Limb (tissue), 2 donors: ENCODE measurements around the gene ELOVL6.
"Not testable (repeated sequence)": the region's sequence is repeated elsewhere in the genome, so short reads cannot be mapped to it uniquely, and the experiment has no call there.

Source experiments
- DNase-seq, 2 donors: peaks; one replicate each; pipeline ENCODE4 v3.0.0-alpha.2; 2016; ENCODE audit errors: extremely low spot score in 2 of 2

Gene ELOVL6, protein sequence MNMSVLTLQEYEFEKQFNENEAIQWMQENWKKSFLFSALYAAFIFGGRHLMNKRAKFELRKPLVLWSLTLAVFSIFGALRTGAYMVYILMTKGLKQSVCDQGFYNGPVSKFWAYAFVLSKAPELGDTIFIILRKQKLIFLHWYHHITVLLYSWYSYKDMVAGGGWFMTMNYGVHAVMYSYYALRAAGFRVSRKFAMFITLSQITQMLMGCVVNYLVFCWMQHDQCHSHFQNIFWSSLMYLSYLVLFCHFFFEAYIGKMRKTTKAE

DNA sequence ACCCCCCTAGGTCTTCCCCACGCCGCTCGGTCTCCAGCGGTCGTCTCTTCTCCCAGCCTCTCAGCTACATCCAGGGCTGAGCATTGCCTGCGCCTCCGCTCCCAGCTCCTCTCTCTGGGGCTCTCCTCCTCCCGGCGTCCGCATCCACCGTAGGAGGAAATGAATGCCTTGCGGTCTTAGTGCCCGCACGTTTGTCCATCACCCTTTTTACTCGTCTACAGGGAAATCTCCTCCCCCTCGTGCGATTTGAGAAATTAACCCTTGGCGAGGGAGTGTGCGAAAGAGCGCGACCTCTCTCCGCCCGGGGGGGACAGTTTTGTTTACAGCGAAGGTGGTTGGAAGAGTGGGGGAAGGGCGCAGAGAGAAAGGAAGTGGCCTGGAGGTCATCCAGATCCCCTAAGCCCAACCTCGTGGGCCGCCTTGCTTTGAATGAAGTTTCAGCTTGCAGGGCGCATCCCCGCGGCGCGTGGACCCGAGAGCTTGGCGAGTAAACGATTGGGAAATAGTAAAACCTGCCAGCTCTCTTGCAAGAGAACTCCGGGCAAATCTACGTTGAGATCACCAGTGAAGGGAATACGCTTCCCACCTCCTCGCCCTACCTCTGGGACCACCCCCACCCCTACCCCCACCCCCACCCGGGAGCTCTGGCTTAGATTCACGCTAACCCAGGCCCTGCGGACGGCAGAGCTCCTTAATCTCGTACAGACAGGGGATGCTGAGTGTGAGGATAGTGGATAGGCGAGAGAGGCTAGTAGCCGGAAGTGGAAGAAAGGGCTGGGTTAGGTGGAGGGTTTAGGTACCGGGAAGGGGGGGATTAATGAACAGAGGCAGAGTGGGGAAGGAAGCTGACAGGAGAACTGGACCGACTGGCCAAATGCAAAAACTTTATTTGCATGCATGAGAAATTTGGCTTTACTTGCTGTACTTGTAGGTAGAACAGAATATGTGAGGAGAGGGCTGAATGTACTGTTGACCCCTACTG, at the start of gene ELOVL6:
Gene ELOVL6, minus strand, starts transcription at position 181 of the 982 bp plus-strand sequence. CDS start 280 bp downstream, outside the sequence.
- peak; percentile 76 to 77 for DNase-seq

DNA sequence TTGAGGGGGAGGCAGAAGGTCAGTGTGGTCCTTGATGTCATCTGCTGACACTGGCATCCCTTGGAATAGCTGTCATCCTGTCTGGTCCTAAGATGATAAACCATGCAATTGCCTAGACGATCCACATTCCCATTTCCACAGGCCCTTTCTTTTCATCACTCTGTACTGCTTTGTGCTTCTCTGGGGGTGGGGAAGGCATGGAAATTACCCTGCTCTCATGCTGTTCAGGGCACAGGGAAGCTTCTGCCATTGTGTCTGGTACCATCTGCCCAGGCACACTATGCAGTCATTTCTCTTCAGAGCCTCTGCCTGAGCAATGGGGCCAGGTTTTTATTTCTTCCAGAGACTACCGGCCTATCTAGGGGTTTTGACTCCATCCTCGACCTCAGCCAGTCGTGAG, 49.7 kb upstream of the ELOVL6 start:
- no peak for DNase-seq

DNA sequence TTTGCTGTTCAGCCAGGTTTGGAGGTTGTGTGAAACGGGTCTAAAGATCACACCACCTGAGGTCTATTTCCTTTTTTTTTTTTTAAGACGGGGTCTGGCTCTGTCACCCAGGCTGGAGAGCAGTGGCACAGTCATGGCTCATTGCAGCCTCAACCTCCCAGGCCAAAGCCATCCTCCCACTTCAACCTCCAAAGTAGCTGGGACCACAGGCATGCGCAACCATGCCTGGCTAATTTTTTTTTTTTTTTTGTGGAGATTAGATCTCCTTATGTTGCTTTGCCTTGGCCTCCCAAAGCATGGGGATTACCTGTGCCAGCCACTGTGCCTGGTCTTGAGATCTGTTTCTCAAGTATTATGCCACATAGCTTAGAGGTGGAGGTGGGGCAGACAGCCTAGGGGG, 49.2 kb upstream of the ELOVL6 start:
- no peak for DNase-seq

DNA sequence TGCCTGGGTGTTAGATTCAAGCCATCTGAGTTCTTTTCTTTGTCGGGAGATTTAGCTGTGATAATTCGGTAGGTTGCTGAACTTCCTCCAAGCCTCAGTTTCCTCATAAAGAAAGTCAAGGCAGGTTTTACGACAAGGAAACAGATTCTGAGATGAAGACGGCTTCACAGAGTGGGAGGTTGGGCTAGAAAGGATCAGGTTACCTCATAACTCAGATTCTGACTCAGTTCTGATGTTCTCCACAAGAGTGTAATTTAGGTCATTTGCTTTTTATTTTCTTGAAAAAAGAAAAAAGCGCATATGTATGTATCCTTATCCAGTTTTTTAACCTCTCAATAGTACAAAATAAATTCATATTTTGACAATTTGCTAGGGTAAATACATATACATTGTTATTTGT, 47.2 kb upstream of the ELOVL6 start:
- DNase-seq: no peak

DNA sequence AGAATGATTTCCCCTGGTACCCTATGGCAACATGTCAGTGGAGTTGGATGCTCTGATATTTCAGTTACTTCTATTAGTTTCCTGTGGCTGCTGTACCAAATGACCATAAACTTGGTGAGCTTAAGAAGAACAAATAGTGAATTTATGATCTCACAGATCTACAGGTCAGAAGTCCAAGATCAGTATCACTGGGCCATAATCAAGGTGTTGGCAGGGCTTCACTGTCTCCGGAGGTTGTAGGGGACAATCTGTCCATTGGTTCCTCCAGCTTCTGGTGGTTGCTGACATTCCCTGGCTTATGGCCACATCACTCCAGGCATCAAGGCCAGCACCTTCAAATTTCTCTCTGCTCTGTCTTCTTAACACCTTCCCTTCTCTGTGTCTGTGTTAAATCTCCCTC, 37.9 kb upstream of the ELOVL6 start:
- DNase-seq: no peak

DNA sequence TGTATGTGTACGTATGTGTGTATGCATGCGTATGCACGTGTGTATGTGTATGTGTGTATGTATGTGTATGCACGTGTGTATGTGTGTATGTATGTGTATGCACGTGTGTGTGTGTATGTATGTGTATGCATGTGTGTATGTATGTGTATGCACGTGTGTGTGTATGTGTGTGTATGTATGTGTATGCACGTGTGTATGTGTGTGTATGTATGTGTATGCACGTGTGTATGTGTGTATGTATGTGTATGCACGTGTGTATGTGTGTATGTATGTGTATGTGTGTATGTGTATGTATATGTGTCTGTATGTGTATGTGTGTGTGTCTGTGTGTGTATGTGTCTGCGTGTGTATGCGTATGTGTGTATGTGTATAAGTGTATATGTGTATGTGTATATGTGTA, 35.2 kb upstream of the ELOVL6 start:
- not testable (repeated sequence) for DNase-seq

DNA sequence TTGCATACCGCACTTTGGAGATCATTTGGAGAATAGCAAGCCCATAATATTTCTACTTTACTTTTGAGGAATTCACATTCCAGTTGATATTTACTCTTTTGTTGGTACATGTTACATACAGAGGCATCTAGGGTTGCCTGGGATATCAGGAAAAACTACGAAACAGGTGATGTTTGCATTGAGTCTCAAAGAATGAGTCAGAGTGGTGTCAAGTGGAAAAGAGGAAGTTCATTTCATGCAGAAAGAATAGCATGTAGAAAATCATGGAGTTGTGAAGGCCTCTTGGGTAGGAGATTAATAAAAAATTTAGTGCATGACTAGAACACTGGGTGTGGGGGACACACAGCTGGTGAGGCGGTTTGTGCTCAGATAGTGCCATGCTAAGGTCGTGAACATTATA, 33.5 kb upstream of the ELOVL6 start:
- no peak for DNase-seq

DNA sequence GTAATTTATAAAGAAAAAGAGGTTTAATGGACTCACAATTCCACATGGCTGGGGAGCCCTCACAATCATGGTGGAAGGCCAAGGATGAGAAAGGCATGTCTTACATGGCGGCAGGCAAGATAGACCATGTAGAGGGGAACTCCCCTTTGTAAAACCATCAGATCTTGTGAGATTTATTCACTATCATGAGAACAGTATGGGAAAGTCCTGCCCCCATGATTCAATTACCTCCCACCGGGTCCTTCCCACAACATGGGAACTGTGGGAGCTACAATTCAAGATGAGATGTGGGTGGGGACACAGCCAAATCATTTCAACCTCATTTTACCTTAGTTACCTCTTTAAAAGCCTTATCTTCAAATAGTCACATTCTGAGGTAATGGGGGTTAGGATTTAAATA, 30.9 kb upstream of the ELOVL6 start:
- no peak for DNase-seq

DNA sequence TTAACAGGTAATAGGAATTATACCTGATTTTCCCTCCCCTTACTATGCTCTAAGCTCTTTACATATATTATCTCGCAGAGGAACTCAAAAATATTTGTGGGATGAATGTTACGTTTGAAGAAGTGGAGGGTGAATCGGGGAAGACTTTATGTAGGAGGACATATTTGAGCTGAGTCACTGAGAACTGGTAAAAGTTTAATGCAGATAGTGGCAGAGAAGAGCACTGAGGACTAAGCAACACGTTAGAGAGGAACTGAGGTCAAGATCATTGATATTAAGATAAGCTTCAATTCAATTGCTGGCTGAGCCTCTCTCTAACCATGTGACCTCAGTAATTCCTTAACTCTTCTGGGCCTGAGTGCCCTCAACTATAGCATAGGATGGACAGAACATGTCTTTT, 26.4 kb upstream of the ELOVL6 start:
- DNase-seq: no peak

DNA sequence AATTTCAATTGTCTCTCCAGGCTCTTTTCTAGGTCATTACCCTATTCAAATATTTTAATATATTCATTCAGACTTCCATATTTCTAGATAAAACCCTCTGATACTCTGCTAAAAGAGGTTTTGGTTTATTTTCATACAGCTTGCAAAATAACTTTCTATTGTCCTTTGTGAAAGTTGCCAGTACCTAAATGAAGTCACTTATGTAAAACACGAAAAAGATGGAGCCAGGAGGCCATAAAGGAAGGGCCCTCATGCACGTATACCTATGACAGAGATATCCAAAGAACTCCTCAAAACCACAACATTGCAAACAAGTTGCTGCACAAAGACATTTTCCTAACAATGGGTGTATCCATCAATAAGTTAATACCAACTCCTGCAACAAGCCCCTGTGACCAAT, 25.7 kb upstream of the ELOVL6 start:
- DNase-seq: no peak

DNA sequence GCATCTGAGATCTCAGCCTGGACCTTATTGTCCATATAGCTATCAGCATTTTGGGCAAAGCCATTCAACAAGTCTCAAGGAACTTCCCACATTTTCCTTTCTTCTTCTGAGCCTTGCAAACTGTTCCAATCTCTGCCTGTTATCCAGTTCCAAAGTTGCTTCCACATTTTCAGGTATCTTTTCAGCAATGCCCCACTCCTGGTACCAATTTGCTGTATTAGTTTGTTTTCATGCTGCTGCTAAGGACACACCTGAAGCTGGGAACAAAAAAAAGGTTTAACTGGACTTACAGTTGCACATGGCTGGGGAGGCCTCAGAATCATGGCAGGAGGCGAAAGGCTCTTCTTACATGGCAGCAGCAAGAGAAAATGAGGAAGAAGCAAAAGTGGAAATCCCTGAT, 20.5 kb upstream of the ELOVL6 start:
- not testable (repeated sequence) for DNase-seq

DNA sequence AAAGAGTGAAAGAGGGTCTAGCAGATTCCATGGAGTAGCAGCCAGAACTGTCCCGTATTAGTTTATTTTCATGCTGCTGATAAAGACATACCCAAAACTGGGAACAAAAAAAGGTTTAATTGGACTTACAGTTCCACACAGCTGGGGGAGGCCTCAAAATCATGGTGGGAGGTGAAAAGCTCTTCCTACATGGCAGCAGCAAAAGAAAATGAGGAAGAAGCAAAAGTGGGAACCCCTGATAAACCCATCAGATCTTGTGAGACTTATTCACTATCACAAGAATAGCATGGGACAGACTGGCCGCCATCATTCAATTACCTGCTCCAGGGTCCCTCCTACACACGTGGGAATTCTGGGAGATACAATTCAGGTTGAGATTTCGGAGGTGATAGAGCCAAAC, 18.8 kb upstream of the ELOVL6 start:
- DNase-seq: not testable (repeated sequence)

DNA sequence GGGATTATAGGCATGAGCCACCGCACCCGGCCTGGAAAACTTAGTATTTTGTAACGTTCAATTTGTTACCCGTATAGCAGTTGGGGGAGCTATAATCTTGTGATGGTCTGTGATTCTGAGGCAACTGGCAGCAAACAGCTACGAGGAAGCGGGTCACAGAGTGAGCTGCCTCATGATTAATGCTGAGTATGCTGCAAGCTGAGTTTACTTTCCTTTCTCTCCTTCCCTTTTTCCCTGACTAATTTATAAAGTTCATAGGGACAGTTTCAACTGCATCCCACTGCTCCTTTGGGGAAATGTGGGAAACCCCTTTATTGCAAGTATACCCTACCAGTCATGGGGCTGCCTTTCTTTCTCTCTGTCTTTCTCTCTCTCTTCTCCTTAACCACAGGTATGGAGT, 17.7 kb upstream of the ELOVL6 start:
- no peak for DNase-seq

DNA sequence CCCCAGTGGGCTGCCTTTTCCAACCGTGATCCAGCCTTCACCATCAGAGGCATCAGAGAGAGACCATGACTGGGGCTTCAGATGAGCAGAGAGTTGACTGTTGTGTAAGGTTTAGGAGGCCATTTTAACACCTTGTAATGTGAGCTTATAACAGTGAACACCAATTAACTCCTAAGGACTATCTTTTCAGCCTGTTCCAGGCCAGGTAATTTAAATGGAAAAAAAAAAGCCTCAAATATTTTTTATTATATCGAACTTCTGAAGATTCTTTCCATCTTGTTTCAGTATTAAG, 13.3 kb upstream of the ELOVL6 start:
- DNase-seq: no peak

DNA sequence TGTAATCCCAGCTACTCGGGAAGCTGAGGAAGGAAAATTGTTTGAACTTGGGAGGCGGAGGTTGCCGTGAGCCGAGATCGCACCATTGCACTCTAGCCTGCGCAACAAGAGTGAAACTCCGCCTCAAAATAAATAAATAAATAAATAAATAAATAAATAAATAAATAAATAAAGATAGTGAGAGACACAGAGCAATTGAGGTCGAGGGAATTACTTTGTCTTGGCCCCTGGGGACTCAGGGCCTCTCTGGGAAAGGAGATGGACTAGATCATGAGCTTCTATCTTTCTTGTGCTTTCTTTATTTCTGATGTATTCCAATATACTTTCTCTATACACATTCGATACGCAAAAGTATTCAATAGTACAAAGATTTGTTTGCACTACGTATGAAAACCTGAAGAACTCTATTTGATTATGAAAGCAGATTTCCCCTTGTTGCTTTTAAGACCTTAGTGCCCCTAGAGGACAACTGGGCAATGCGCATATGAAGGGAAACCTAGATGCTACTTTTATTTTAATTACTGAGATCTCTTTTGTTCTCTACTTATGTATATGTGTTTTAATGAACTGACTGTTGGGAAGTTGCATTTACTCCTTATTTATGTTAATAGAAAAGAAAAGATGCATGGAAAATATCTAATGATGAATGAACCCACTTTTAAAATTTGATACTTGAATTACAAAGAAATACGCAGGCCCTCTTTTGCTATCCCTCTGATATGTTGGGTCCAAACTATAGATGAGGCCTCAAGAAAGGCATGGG, 12.8 kb upstream of the ELOVL6 start:
- DNase-seq: peak in 1 of 2 donors; percentile 21

DNA sequence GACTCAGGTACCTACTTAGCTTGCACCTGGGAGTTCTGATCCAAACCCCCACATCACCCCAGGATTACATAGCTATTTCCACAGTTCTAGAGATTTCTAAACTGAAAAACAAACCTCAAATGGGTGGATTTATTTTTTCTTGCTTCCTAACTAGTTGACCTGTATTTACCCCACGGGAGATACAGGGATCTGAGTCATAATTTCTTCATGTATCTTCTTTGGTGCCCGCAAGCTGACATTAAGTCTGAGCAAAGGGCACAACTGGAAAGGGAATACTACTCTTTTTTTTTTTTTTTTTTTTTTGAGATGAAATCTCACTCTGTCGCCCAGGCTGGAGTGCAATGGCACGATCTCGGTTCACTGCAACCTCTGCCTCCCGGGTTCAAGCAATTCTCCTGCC, 10.0 kb upstream of the ELOVL6 start:
- no peak for DNase-seq

DNA sequence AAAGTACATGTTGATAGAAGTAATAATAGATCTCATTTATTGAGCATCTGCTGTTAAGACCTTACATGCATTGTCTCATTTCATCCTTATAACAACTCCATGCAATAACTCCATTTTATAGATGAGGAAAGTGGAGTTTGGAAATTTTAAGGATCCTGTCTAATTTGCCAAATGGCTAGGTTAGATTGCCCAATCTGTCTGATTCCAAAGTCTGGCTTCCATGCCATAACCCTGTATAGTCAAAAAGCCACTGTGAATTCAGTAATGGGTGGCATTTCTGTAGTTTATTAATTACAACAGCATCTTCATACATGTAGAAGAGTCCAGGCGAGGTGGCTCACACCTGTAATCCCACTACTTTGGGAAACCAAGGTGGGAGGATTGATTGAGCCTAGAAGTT, 8.8 kb upstream of the ELOVL6 start:
- DNase-seq: no peak

DNA sequence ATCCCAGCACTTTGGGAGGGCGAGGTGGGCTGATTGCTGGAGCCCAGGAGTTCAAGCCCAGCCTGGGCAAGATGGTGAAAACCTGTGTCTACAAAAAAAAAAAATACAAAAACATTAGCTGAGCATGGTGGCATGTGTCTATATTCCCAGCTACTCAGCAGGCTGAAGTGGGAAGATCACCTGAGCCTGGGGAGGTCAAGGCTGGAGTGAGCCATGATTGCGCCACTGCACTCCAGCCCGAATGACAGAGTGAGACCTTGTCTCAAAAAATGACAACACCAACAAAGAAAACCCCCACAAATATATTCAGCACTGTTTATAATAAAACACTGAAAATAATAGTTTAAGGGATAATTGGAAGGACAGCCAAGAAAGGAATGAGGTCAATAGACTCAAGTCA, 3.6 kb upstream of the ELOVL6 start:
- no peak for DNase-seq

DNA sequence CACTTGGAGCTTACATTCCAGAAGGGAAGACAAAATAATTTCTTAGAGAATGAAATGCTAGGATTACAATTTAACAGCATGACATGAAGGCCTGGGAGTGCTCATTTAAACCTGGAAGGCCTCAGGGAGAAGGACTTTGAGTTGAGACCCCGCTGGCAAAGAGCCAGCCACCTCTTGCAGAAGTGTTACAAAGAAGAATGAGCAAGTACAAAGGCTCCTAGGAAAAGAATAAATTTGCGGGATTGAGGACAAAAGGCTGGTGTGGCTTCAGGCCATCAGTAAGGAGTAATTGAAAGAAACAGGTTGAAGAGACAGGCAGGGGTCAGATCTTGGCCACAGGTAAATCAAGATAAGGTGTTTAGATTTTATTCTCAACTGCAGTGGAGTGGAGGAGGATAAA, 3.1 kb upstream of the ELOVL6 start:
- DNase-seq: no peak

DNA sequence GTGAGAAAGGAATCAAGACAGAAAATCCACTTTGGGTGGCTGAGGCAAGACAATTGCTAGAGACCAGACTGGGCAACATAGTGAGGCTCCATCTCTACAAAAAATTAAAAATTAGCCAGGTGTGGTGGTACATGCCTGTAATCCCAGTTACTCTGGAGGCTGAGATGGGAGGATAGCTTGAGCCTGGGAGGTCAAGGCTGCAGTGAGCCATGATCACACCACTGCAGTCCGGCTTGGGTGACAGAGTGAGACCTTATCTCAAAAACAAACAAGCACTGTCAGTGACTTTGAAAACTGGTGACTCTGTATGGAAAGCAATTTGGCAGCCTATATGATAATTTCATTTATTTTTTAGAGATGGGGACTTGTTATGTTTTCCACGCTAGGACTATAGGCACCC, 2.3 kb upstream of the ELOVL6 start:
- no peak for DNase-seq

DNA sequence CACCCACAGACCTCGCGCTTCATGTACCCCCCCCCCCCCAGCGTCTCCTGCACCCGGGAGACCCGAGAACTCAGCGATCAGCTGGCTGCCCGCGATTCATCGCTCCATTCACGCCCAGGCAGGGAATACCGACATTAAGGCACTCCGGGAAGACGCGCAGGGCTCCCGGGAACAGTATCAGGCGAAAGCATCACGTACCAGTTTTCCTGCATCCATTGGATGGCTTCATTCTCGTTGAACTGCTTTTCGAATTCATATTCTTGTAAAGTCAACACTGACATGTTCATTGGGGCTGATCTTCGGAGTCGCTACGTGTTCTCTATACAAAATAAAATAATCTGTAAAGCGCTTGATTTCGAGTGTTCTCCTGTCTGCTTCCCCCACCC, 373 bp downstream of the ELOVL6 start:
- peak; percentile 4 to 65 for DNase-seq

DNA sequence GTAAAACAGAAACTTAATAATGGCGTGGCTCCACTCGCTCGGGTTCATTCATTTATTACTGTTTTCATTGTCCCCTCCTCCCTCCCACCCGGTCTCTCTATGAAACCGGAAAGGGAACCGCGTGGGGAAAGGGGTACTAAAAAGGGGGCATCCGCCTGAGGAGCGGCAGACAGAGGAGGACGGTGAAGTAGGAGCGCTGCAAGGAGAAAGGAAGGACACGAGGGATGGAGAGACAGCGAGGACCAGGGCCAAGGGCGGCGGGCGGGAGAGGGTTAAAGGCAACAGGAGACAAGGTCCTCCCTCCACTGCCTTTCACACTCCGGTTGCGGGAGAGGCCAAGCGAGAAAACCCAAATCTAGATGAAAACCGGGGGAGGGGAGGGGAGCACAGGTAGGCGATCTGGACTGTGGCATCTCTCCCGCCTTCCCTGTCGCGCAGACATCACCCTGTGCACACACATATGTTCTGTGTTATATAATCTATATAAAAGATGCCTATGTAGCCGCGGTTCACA, 829 bp downstream of the ELOVL6 start:
- DNase-seq: peak; percentile 70 to 78
